GM23248 (cell line): Measurements from ENCODE around the gene COL4A4. TPM values are rescaled to one million over a fixed set of nuclear protein-coding genes. Genes with fewer than 3 reads are reported as not detected.

ENCODE experiments used
- DNase-seq: peaks from one replicate; pipeline ENCODE4 v3.0.0-alpha.2; 2015
- H2AFZ ChIP-seq: fragments of 200-600 bp; sonication (generic); 2 replicates; pipeline ENCODE4 v1.6.1; 2016; ENCODE audit warnings: antibody characterized with exemption
- H3F3A ChIP-seq: fragments of 200-600 bp; sonication (generic); 2 replicates; pipeline ENCODE4 v1.6.1; 2016; ENCODE audit warnings: mild to moderate bottlenecking, antibody characterized with exemption, mixed run types; ENCODE audit not compliant: insufficient read depth
- H3K27ac ChIP-seq: fragments of 200-600 bp; sonication (generic); 2 replicates; pipeline ENCODE4 v1.5.1; 2016; ENCODE audit warnings: mild to moderate bottlenecking
- H3K27me3 ChIP-seq: fragments of 200-600 bp; sonication (generic); replicated peaks from 2 replicates; pipeline ENCODE4 v1.6.1; 2016; ENCODE audit warnings: mild to moderate bottlenecking; ENCODE audit not compliant: insufficient read depth
- H3K36me3 ChIP-seq: fragments of 200-600 bp; sonication (generic); 2 replicates; pipeline ENCODE4 v1.6.1; 2016; ENCODE audit warnings: low read depth, mild to moderate bottlenecking
- H3K4me1 ChIP-seq: fragments of 200-600 bp; sonication (generic); 2 replicates; pipeline ENCODE4 v1.6.1; 2016; ENCODE audit warnings: mild to moderate bottlenecking; ENCODE audit not compliant: insufficient read depth
- H3K4me2 ChIP-seq: fragments of 200-600 bp; sonication (generic); one replicate; pipeline ENCODE4 v1.6.1; 2016; ENCODE audit warnings: mild to moderate bottlenecking; ENCODE audit not compliant: unreplicated experiment
- H3K4me3 ChIP-seq: fragments of 200-600 bp; sonication (generic); 2 replicates; pipeline ENCODE4 v1.5.1; 2016; ENCODE audit warnings: mild to moderate bottlenecking
- H3K79me2 ChIP-seq: fragments of 200-600 bp; sonication (generic); 2 replicates; pipeline ENCODE4 v1.6.1; 2016; ENCODE audit warnings: mild to moderate bottlenecking; ENCODE audit not compliant: insufficient read depth
- H3K9ac ChIP-seq: fragments of 200-600 bp; sonication (generic); 2 replicates; pipeline ENCODE4 v1.6.1; 2016; ENCODE audit warnings: mild to moderate bottlenecking
- H3K9me2 ChIP-seq: fragments of 200-600 bp; sonication (generic); 2 replicates; pipeline ENCODE4 v1.6.1; 2016; ENCODE audit warnings: mixed run types, mild to moderate bottlenecking, moderate library complexity; ENCODE audit not compliant: insufficient read depth
- H3K9me3 ChIP-seq: fragments of 200-600 bp; sonication (generic); one replicate; pipeline ENCODE4 v1.6.1; 2017; ENCODE audit warnings: low read depth
- H4K20me1 ChIP-seq: fragments of 200-600 bp; sonication (generic); 2 replicates; pipeline ENCODE4 v1.6.0; 2016; ENCODE audit not compliant: insufficient read depth
- EZH2 ChIP-seq: fragments of 200-600 bp; sonication (generic); IDR thresholded peaks from 2 replicates; pipeline ENCODE4 v1.6.1; 2018; ENCODE audit warnings: antibody characterized with exemption, mild to moderate bottlenecking; ENCODE audit not compliant: insufficient read depth, poor library complexity, severe bottlenecking
- EZH2phosphoT487 ChIP-seq: fragments of 200-600 bp; sonication (generic); IDR thresholded peaks from 2 replicates; pipeline ENCODE4 v1.6.1; 2018; ENCODE audit warnings: antibody characterized with exemption, moderate library complexity, mild to moderate bottlenecking, low read depth; ENCODE audit not compliant: insufficient read depth
- WGBS, 2 experiments: methylation state at CpG; one replicate each; pipeline ENCODE4 v1.1.6; 2015 to 2017; ENCODE audit warnings: low lambda C conversion rate in 2 of 2, low coverage in 1 of 2; ENCODE audit errors: missing lambda C conversion rate in 2 of 2; 5-methylcytosine and 5-hydroxymethylcytosine counted together
- in situ Hi-C: fragments of 300-500 bp; cut with MboI; formaldehyde crosslinking; loops from 2 replicates; pipeline ENCODE4 v1.15.0; 2020
- polyA plus RNA-seq: library from polyadenylated mRNA; unstranded; fragments of >200 nt; fragmentation: Nextera tagmentation; extraction: Ambion mirVana; gene quantifications from 2 replicates; pipeline ENCODE4 v1.2.1, GENCODE V29; 2016
- total RNA-seq: library from RNA; depleted of rRNA; stranded (reverse); fragments of >200 nt; shearing (Covaris generic); gene quantifications from 2 replicates; pipeline ENCODE4 v1.2.3, GENCODE V29; 2014

The COL4A4 gene
- total and polyA plus RNA-seq, 2 experiments from 2014 or later, result 0.36 to 0.76 TPM

GRCh38 chr2:226995625-226996041 lies 168.4 kb downstream of the COL4A4 start:
- Histone ChIP-seq H2AFZ (no peak overlapping the region), H3K4me1 (peaks cover 20% of the 10 kb centered on the region), H4K20me1 (no peaks in the 10 kb centered on the region), H3K27me3 (no peaks in the 10 kb centered on the region), H3K36me3 (no peaks in the 10 kb centered on the region), H3K9ac (no peak overlapping the region), H3K4me2 (peak overlapping the region; percentile 58), H3F3A (peaks cover 12% of the 10 kb centered on the region), H3K79me2 (no peaks in the 10 kb centered on the region), H3K9me3 (no peaks in the 10 kb centered on the region), H3K27ac (peak overlapping the region; percentile 68), H3K4me3 (peak overlapping the region; percentile 35), H3K9me2 (no peaks in the 10 kb centered on the region)
- WGBS, 2 experiments, result 1% methylated on average over 15 of the region's 15 CpGs
- TF ChIP-seq EZH2phosphoT487 (no peak), EZH2 (no peak)
- peak; percentile 92 for DNase-seq
- in situ Hi-C loops, result loop anchor here (25.0 kb wide), 1 partner anchor 1108 kb away; no protein-coding TSS in a partner anchor

- DNase-seq, result no peak
- no peak overlapping the region for H2AFZ ChIP-seq
- H3K4me2 ChIP-seq, result peak overlapping the region; percentile 58
- in situ Hi-C loops, result loop anchor here (25.0 kb wide), 1 partner anchor 1107 kb away; no protein-coding TSS in a partner anchor
- peaks cover 20% of the 10 kb centered on the region for H3K4me1 ChIP-seq
- no peaks in the 10 kb centered on the region for H3K27me3 ChIP-seq
- WGBS, 2 experiments, result 44 to 58% methylated on average over 4 of the region's 4 CpGs
- TF ChIP-seq EZH2phosphoT487 (no peak), EZH2 (no peak)
- H3K79me2 ChIP-seq, result no peaks in the 10 kb centered on the region
- H3F3A ChIP-seq, result peaks cover 12% of the 10 kb centered on the region
- no peak overlapping the region for H3K27ac ChIP-seq
- no peaks in the 10 kb centered on the region for H3K9me2 ChIP-seq
- no peaks in the 10 kb centered on the region for H3K9me3 ChIP-seq
- no peaks in the 10 kb centered on the region for H3K36me3 ChIP-seq
- H3K9ac ChIP-seq, result no peak overlapping the region
- no peaks in the 10 kb centered on the region for H4K20me1 ChIP-seq
- H3K4me3 ChIP-seq, result no peak overlapping the region
Observed at GRCh38 chr2:226994775-226995174, 169.2 kb downstream of the COL4A4 start.

GRCh38 chr2:226993171-226993570 lies 170.8 kb downstream of the COL4A4 start:
- H2AFZ ChIP-seq, result no peak overlapping the region
- H3K27ac ChIP-seq, result no peak overlapping the region
- no peaks in the 10 kb centered on the region for H3K36me3 ChIP-seq
- H3K4me1 ChIP-seq, result peaks cover 20% of the 10 kb centered on the region
- H3K79me2 ChIP-seq, result no peaks in the 10 kb centered on the region
- H3K27me3 ChIP-seq, result no peaks in the 10 kb centered on the region
- DNase-seq, result no peak
- H3K9ac ChIP-seq, result no peak overlapping the region
- TF ChIP-seq EZH2, result no peak
- TF ChIP-seq EZH2phosphoT487, result no peak
- peaks cover 12% of the 10 kb centered on the region for H3F3A ChIP-seq
- 34 to 38% methylated on average over 4 of the region's 4 CpGs for WGBS, 2 experiments
- no peak overlapping the region for H3K4me3 ChIP-seq
- H3K4me2 ChIP-seq, result no peak overlapping the region
- no peaks in the 10 kb centered on the region for H4K20me1 ChIP-seq
- H3K9me3 ChIP-seq, result no peaks in the 10 kb centered on the region
- in situ Hi-C loops, result loop anchor here (25.0 kb wide), 1 partner anchor 1106 kb away; no protein-coding TSS in a partner anchor
- H3K9me2 ChIP-seq, result no peaks in the 10 kb centered on the region

- H3K9me3 ChIP-seq, result no peaks in the 10 kb centered on the region
- no peaks in the 10 kb centered on the region for H3K79me2 ChIP-seq
- no peaks in the 10 kb centered on the region for H3K27me3 ChIP-seq
- WGBS, 2 experiments, result 86 to 87% methylated on average over 2 of the region's 2 CpGs
- H2AFZ ChIP-seq, result no peak overlapping the region
- DNase-seq, result no peak
- H3K9me2 ChIP-seq, result no peaks in the 10 kb centered on the region
- no peaks in the 10 kb centered on the region for H3K36me3 ChIP-seq
- no peak overlapping the region for H3K9ac ChIP-seq
- H3K4me2 ChIP-seq, result no peak overlapping the region
- H3K4me1 ChIP-seq, result peaks cover 20% of the 10 kb centered on the region
- in situ Hi-C loops, result loop anchor here (25.0 kb wide), 1 partner anchor 1104 kb away; no protein-coding TSS in a partner anchor
- H4K20me1 ChIP-seq, result no peaks in the 10 kb centered on the region
- no peak overlapping the region for H3K27ac ChIP-seq
- peaks cover 12% of the 10 kb centered on the region for H3F3A ChIP-seq
- no peak overlapping the region for H3K4me3 ChIP-seq
- TF ChIP-seq EZH2phosphoT487, result no peak
Observed at GRCh38 chr2:226991663-226992062, 172.3 kb downstream of the COL4A4 start.

GRCh38 chr2:226985583-226985946 lies 178.4 kb downstream of the COL4A4 start:
- Histone ChIP-seq H3F3A (no peaks in the 10 kb centered on the region), H3K4me2 (no peak overlapping the region), H4K20me1 (no peaks in the 10 kb centered on the region), H3K79me2 (no peaks in the 10 kb centered on the region), H3K9ac (no peak overlapping the region), H3K27me3 (no peaks in the 10 kb centered on the region), H3K9me2 (no peaks in the 10 kb centered on the region), H2AFZ (no peak overlapping the region), H3K4me1 (peaks cover 4% of the 10 kb centered on the region), H3K27ac (no peak overlapping the region), H3K36me3 (no peaks in the 10 kb centered on the region), H3K9me3 (no peaks in the 10 kb centered on the region), H3K4me3 (no peak overlapping the region)
- in situ Hi-C loops, result loop anchor here (5.0 to 25.0 kb wide), 2 partner anchors 1098 to 1308 kb away; no protein-coding TSS in a partner anchor
- DNase-seq, result no peak
- 4 to 10% methylated on average over 5 of the region's 5 CpGs for WGBS, 2 experiments
- TF ChIP-seq EZH2phosphoT487 (no peak), EZH2 (no peak)
